Measurements from ENCODE around the gene PAPPA. TPM values are rescaled to one million over a fixed set of nuclear protein-coding genes. Genes with fewer than 3 reads are reported as not detected.

The PAPPA gene
- total and polyA plus RNA-seq, 2 of the 8 experiments (the other 6 are each of a cell fraction or from before 2014, with no cell fraction given), result 0.18 to 0.63 TPM

DNA sequence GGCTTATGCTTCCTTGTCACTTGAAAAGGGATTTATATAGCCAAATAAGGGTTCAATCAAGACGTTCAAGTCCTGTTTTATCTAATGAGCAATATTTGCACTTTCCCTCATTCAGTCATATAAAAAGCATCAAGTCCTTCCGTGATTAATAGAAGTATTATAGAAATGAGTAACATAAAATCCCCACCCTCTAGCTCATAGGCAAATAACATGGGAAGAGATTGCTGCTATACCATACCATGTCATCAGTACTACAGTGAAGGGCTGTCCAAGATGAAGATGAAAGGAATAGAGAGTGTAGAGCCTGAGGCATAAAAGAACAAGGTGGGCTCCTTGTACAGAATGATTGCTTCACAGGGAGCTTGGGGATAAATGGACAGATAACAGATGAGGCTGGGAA is 20.4 kb upstream of the PAPPA start (continued):
- TF ChIP-seq FOSL1 (IDR thresholded peaks at IDR 0.05; ENCODE audit: insufficient read depth, low read depth, low read length), result no peak
- no peak for TF ChIP-seq TEAD4 (IDR thresholded peaks at IDR 0.05; ENCODE audit: low read depth, low read length)
- no peak for TF ChIP-seq KDM1A (IDR thresholded peaks at IDR 0.05; ENCODE audit: borderline replicate concordance, low read length)
- no peak for TF ChIP-seq SP2 (IDR thresholded peaks at IDR 0.05; ENCODE audit: low read length)
- TF ChIP-seq TAF7 (optimal IDR thresholded peaks at IDR 0.05; ENCODE audit: borderline replicate concordance, low read depth, low read length), result no peak

Measured in H1 (cell line).